Activated CD4-positive, alpha-beta T cell treated with anti-CD3 and anti-CD28 coated beads, Interleukin-2, amount 10 ng/mL, durations not matched to agents 7 days and 5 days (primary cell): ENCODE data around the gene DHRS4L2. TPM values are rescaled to one million over a fixed set of nuclear protein-coding genes. Genes with fewer than 3 reads are reported as not detected.

Source experiments
- CTCF ChIA-PET: fragments of 350-600 bp; sonication (Branson Sonifier 250); formaldehyde crosslinking; loops from one replicate; lab custom pipeline; 2021; ENCODE audit warnings: antibody characterized with exemption; lab: Charles Lee
- POLR2A ChIA-PET: fragments of 350-600 bp; sonication (Branson Sonifier 250); formaldehyde crosslinking; loops from one replicate; lab custom pipeline; 2021; ENCODE audit warnings: antibody characterized with exemption; lab: Charles Lee
- DNase-seq: peaks from one replicate; pipeline ENCODE4 v3.0.0-alpha.2; 2020
- H3K27ac Mint-ChIP-seq: one replicate; pipeline ENCODE4 v1.8.0; 2021; ENCODE audit warnings: mild to moderate bottlenecking, moderate library complexity, mixed read lengths
- H3K27me3 Mint-ChIP-seq: one replicate; pipeline ENCODE4 v1.8.0; 2021; ENCODE audit warnings: mixed read lengths
- H3K36me3 Mint-ChIP-seq: one replicate; pipeline ENCODE4 v1.8.0; 2021; ENCODE audit warnings: low read depth, mixed read lengths
- H3K4me1 Mint-ChIP-seq: one replicate; pipeline ENCODE4 v1.8.0; 2021; ENCODE audit warnings: mixed read lengths
- H3K4me3 Mint-ChIP-seq: one replicate; pipeline ENCODE4 v1.8.0; 2021; ENCODE audit warnings: mild to moderate bottlenecking, moderate library complexity, mixed read lengths
- H3K9me3 Mint-ChIP-seq: one replicate; pipeline ENCODE4 v1.8.0; 2021; ENCODE audit warnings: mixed read lengths
- total RNA-seq, 2 experiments: library from RNA; stranded (reverse); gene quantifications; one replicate each; pipeline ENCODE4 v1.2.3, GENCODE V29; 2021

The DHRS4L2 gene
- total RNA-seq, 2 experiments from 2014 or later = 22.5 to 24.8 TPM

GRCh38 chr14:24052656-24053547, 64.2 kb downstream of the DHRS4L2 start:
- POLR2A ChIA-PET = interaction anchor here (0.6 kb wide), 1 partner anchor 54 kb away, joined by 4 read pairs; no protein-coding TSS in a partner anchor
- DNase-seq = no peak
- H3K27me3 Mint-ChIP-seq = peaks cover 36% of the 10 kb centered on the region
- H3K36me3 Mint-ChIP-seq = no peaks in the 10 kb centered on the region
- H3K9me3 Mint-ChIP-seq = no peaks in the 10 kb centered on the region
- H3K27ac Mint-ChIP-seq = peak overlapping the region; percentile 20
- H3K4me3 Mint-ChIP-seq = peak overlapping the region; percentile 62
- CTCF ChIA-PET = interaction anchor here (1.0 to 1.9 kb wide), 5 partner anchors 18 to 85 kb away, joined by 3 to 5 read pairs (median 4); partner anchors contain the start of gene CPNE6
- peaks cover 21% of the 10 kb centered on the region for H3K4me1 Mint-ChIP-seq

GRCh38 chr14:24053548-24054323, 65.0 kb downstream of the DHRS4L2 start:
- H3K27me3 Mint-ChIP-seq = peaks cover 33% of the 10 kb centered on the region
- peak overlapping the region; percentile 62 for H3K4me3 Mint-ChIP-seq
- H3K27ac Mint-ChIP-seq = no peak overlapping the region
- CTCF ChIA-PET = interaction anchor here (1.1 to 1.6 kb wide), 3 partner anchors 10 to 107 kb away, joined by 3 to 5 read pairs (median 4); partner anchors contain the start of genes CPNE6 and IRF9
- no peaks in the 10 kb centered on the region for H3K9me3 Mint-ChIP-seq
- no peaks in the 10 kb centered on the region for H3K36me3 Mint-ChIP-seq
- DNase-seq = no peak
- peaks cover 23% of the 10 kb centered on the region for H3K4me1 Mint-ChIP-seq
- POLR2A ChIA-PET = no interaction called here

- H3K9me3 Mint-ChIP-seq = no peaks in the 10 kb centered on the region
- peaks cover 23% of the 10 kb centered on the region for H3K4me1 Mint-ChIP-seq
- no peaks in the 10 kb centered on the region for H3K36me3 Mint-ChIP-seq
- DNase-seq = no peak
- no peak overlapping the region for H3K4me3 Mint-ChIP-seq
- H3K27ac Mint-ChIP-seq = no peak overlapping the region
- ChIA-PET CTCF (interaction anchor here (1.1 to 1.6 kb wide), 3 partner anchors 11 to 107 kb away, joined by 3 to 5 read pairs (median 4); partner anchors contain the start of genes CPNE6 and IRF9), POLR2A (no interaction called here)
- H3K27me3 Mint-ChIP-seq = peaks cover 31% of the 10 kb centered on the region
Measured at GRCh38 chr14:24054324-24054641, 65.6 kb downstream of the DHRS4L2 start.

- POLR2A ChIA-PET = no interaction called here
- CTCF ChIA-PET = interaction anchor here (1.1 to 1.6 kb wide), 3 partner anchors 11 to 106 kb away, joined by 3 to 5 read pairs (median 4); partner anchors contain the start of genes CPNE6 and IRF9
Measured at GRCh38 chr14:24054646-24055045, 65.9 kb downstream of the DHRS4L2 start.

More at GRCh38 chr14:24054646-24055045, 65.9 kb downstream of the DHRS4L2 start:
- Mint-ChIP-seq H3K9me3 (no peaks in the 10 kb centered on the region), H3K4me3 (no peak overlapping the region), H3K27me3 (peaks cover 31% of the 10 kb centered on the region), H3K4me1 (peaks cover 23% of the 10 kb centered on the region), H3K36me3 (no peaks in the 10 kb centered on the region), H3K27ac (no peak overlapping the region)
- no peak for DNase-seq

Other genes starting within 250 kb of the DHRS4L2 start
- gene DHRS4, start 35.2 kb upstream of the DHRS4L2 start, total RNA-seq = 10 to 100 TPM; 28.8 to 31.3 TPM
- 1 to 10 TPM in 1 of 2 experiments, under 1 TPM in 1; 0.83 to 1.1 TPM for gene CARMIL3, start 63.1 kb downstream of the DHRS4L2 start, total RNA-seq
- not detected for gene CPNE6, start 82.6 kb downstream of the DHRS4L2 start, total RNA-seq
- 10 to 100 TPM; 57.4 to 60.3 TPM for gene PCK2, start 105.4 kb downstream of the DHRS4L2 start, total RNA-seq
- gene DCAF11, start 125.8 kb downstream of the DHRS4L2 start, total RNA-seq = 100 to 1,000 TPM; 106 to 116 TPM
- 1 to 10 TPM; 3.1 to 3.3 TPM for gene NRL, start 126.0 kb downstream of the DHRS4L2 start, total RNA-seq
- gene FITM1, start 141.7 kb downstream of the DHRS4L2 start, total RNA-seq = 1 to 10 TPM; 1.9 to 2.0 TPM
- gene PSME1, start 147.3 kb downstream of the DHRS4L2 start, total RNA-seq = 100 to 1,000 TPM; 498 to 547 TPM
- gene EMC9, start 152.7 kb downstream of the DHRS4L2 start, total RNA-seq = 10 to 100 TPM; 37.1 to 41.0 TPM
- 100 to 1,000 TPM; 644 to 698 TPM for gene PSME2, start 157.7 kb downstream of the DHRS4L2 start, total RNA-seq
- gene RNF31, start 158.6 kb downstream of the DHRS4L2 start, total RNA-seq = 100 to 1,000 TPM; 147 to 160 TPM
- 100 to 1,000 TPM; 285 to 286 TPM for gene IRF9, start 172.3 kb downstream of the DHRS4L2 start, total RNA-seq
- 10 to 100 TPM; 52.8 to 61.0 TPM for gene REC8, start 183.2 kb downstream of the DHRS4L2 start, total RNA-seq
- gene IPO4, start 199.9 kb downstream of the DHRS4L2 start, total RNA-seq = 10 to 100 TPM; 45.3 to 48.7 TPM
- gene TM9SF1, start 206.5 kb downstream of the DHRS4L2 start, total RNA-seq = 10 to 100 TPM; 28.6 to 33.2 TPM
- gene TSSK4, start 216.8 kb downstream of the DHRS4L2 start, total RNA-seq = under 1 TPM; 0.52 to 0.60 TPM
- 10 to 100 TPM; 79.8 to 93.2 TPM for gene CHMP4A, start 224.6 kb downstream of the DHRS4L2 start, total RNA-seq
- 10 to 100 TPM; 10.1 to 10.7 TPM for gene MDP1, start 227.1 kb downstream of the DHRS4L2 start, total RNA-seq
- gene NEDD8, start 243.4 kb downstream of the DHRS4L2 start, total RNA-seq = 100 to 1,000 TPM; 178 to 229 TPM
- gene GMPR2, start 244.0 kb downstream of the DHRS4L2 start, total RNA-seq = 10 to 100 TPM; 72.0 to 74.5 TPM